HG03025 (cell line): ENCODE measurements around the gene LRWD1.
"Not testable (repeated sequence)": the region's sequence is repeated elsewhere in the genome, so short reads cannot be mapped to it uniquely, and the experiment has no call there.

Experiments used
- ATAC-seq: cut with Tn5 transposase; IDR thresholded peaks from one replicate; pipeline ENCODE4 v1.9.1; 2021; ENCODE audit warnings: mild to moderate bottlenecking, moderate library complexity; ENCODE audit not compliant: unreplicated experiment, low FRiP score

LRWD1 gene

GRCh38 chr7:102467581-102468477 is 3.0 kb downstream of the LRWD1 start:
- ATAC-seq = no peak

- ATAC-seq = no peak
Measured at GRCh38 chr7:102468478-102469350, 3.9 kb downstream of the LRWD1 start.

GRCh38 chr7:102469351-102469971 is 4.7 kb downstream of the LRWD1 start:
- no peak for ATAC-seq

GRCh38 chr7:102469972-102470825 is 5.4 kb downstream of the LRWD1 start:
- ATAC-seq = no peak

- no peak for ATAC-seq
Measured at GRCh38 chr7:102471791-102472125, 7.0 kb downstream of the LRWD1 start.

GRCh38 chr7:102472126-102473041 is 7.6 kb downstream of the LRWD1 start:
- no peak for ATAC-seq

GRCh38 chr7:102473271-102473991 is 8.6 kb downstream of the LRWD1 start:
- no peak for ATAC-seq

GRCh38 chr7:102474116-102474515 is 9.3 kb downstream of the LRWD1 start:
- not testable (repeated sequence) for ATAC-seq

- not testable (repeated sequence) for ATAC-seq
Measured at GRCh38 chr7:102474736-102475435, 10.1 kb downstream of the LRWD1 start.

- ATAC-seq = peak; percentile 86
Measured at GRCh38 chr7:102478314-102479208, 13.8 kb downstream of the LRWD1 start, which contains the start of gene POLR2J. TSS of gene POLR2J (minus strand) at chr7:102478922. CDS start at chr7:102478860, 62 bp downstream.

GRCh38 chr7:102479209-102479584 is 14.4 kb downstream of the LRWD1 start:
- ATAC-seq = peak; percentile 26

- not testable (repeated sequence) for ATAC-seq
Measured at GRCh38 chr7:102479982-102480637, 15.3 kb downstream of the LRWD1 start.

GRCh38 chr7:102481962-102482361 is 17.2 kb downstream of the LRWD1 start:
- ATAC-seq = not testable (repeated sequence)

GRCh38 chr7:102484317-102484716 is 19.5 kb downstream of the LRWD1 start:
- not testable (repeated sequence) for ATAC-seq

GRCh38 chr7:102490529-102491075 is 25.8 kb downstream of the LRWD1 start:
- ATAC-seq = peak; percentile 31
